ENCODE measurements around the gene LRRC14B. TPM values are rescaled to one million over a fixed set of nuclear protein-coding genes. Genes with fewer than 3 reads are reported as not detected.
A peak's percentile ranks its signal among the peaks of the same experiment; 100 is the strongest.
"Not testable (repeated sequence)": the region's sequence is repeated elsewhere in the genome, so short reads cannot be mapped to it uniquely, and the experiment has no call there.

Gene LRRC14B
- total RNA-seq, 1 donor from 2014 or later: 0.22 TPM

- Mint-ChIP-seq H3K9me3 (no peaks in the 10 kb centered on the region), H3K27me3 (ENCODE audit: low read depth) (no peaks in the 10 kb centered on the region), H3K27ac (peak overlapping the region; percentile 60), H3K36me3 (peaks cover 23% of the 10 kb centered on the region), H3K4me3 (no peak overlapping the region), H3K4me1 (peaks cover 3% of the 10 kb centered on the region)
- no peak for DNase-seq (ENCODE audit: low spot score in 2 of 2, unreplicated experiment in 2 of 2)
- TF ChIP-seq CTCF (IDR thresholded peaks at IDR 0.05; ENCODE audit: unreplicated experiment): no peak
Measured at GRCh38 chr5:163841-164240, 27.5 kb upstream of the LRRC14B start.

GRCh38 chr5:164244-164643 is 27.1 kb upstream of the LRRC14B start:
- no peaks in the 10 kb centered on the region for H3K27me3 Mint-ChIP-seq (ENCODE audit: low read depth)
- H3K4me1 Mint-ChIP-seq: peaks cover 3% of the 10 kb centered on the region
- H3K27ac Mint-ChIP-seq: no peak overlapping the region
- H3K9me3 Mint-ChIP-seq: no peaks in the 10 kb centered on the region
- TF ChIP-seq CTCF (IDR thresholded peaks at IDR 0.05; ENCODE audit: unreplicated experiment): no peak
- no peak for DNase-seq (ENCODE audit: low spot score in 2 of 2, unreplicated experiment in 2 of 2)
- H3K4me3 Mint-ChIP-seq: no peak overlapping the region
- H3K36me3 Mint-ChIP-seq: peaks cover 22% of the 10 kb centered on the region

GRCh38 chr5:164783-165182 is 26.5 kb upstream of the LRRC14B start:
- H3K36me3 Mint-ChIP-seq: peaks cover 17% of the 10 kb centered on the region
- not testable (repeated sequence) for H3K4me1 Mint-ChIP-seq; H3K9me3 Mint-ChIP-seq; H3K27ac Mint-ChIP-seq; DNase-seq (ENCODE audit: low spot score in 2 of 2, unreplicated experiment in 2 of 2); H3K4me3 Mint-ChIP-seq; H3K27me3 Mint-ChIP-seq (ENCODE audit: low read depth)

GRCh38 chr5:166441-167372 is 24.6 kb upstream of the LRRC14B start:
- DNase-seq (ENCODE audit: low spot score in 2 of 2, unreplicated experiment in 2 of 2): no peak
- H3K36me3 Mint-ChIP-seq: peaks cover 13% of the 10 kb centered on the region
- no peak overlapping the region for H3K4me3 Mint-ChIP-seq
- no peaks in the 10 kb centered on the region for H3K27me3 Mint-ChIP-seq (ENCODE audit: low read depth)
- no peak for TF ChIP-seq CTCF (IDR thresholded peaks at IDR 0.05; ENCODE audit: unreplicated experiment)
- peaks cover 3% of the 10 kb centered on the region for H3K4me1 Mint-ChIP-seq
- no peak overlapping the region for H3K27ac Mint-ChIP-seq
- H3K9me3 Mint-ChIP-seq: no peaks in the 10 kb centered on the region

- no peak for DNase-seq (ENCODE audit: low spot score in 2 of 2, unreplicated experiment in 2 of 2)
Measured at GRCh38 chr5:167511-167910, 23.8 kb upstream of the LRRC14B start.

More at GRCh38 chr5:167511-167910, 23.8 kb upstream of the LRRC14B start:
- peaks cover 3% of the 10 kb centered on the region for H3K4me1 Mint-ChIP-seq
- H3K27ac Mint-ChIP-seq: no peak overlapping the region
- no peak overlapping the region for H3K4me3 Mint-ChIP-seq
- TF ChIP-seq CTCF (IDR thresholded peaks at IDR 0.05; ENCODE audit: unreplicated experiment): no peak
- H3K36me3 Mint-ChIP-seq: peaks cover 13% of the 10 kb centered on the region
- H3K27me3 Mint-ChIP-seq (ENCODE audit: low read depth): no peaks in the 10 kb centered on the region
- no peaks in the 10 kb centered on the region for H3K9me3 Mint-ChIP-seq

All from mesothelial cell of epicardium (in vitro differentiated cells).